HepG2 (cell line): ENCODE data around the gene ATP9A. TPM values are rescaled to one million over a fixed set of nuclear protein-coding genes. Genes with fewer than 3 reads are reported as not detected.

Source experiments
- ARNTL ChIP-seq: sonication (generic); formaldehyde crosslinking; IDR thresholded peaks from 2 replicates; pipeline ENCODE4 v1.4.0; 2020; ENCODE audit warnings: mild to moderate bottlenecking, missing genetic modification reagents
- BHLHE40 ChIP-seq: IDR thresholded peaks from 2 replicates; pipeline ENCODE4 v1.6.1; 2011; ENCODE audit warnings: low read length, improper control_type of control experiment
- HMGXB3 ChIP-seq: sonication (generic); formaldehyde crosslinking; IDR thresholded peaks from 2 replicates; pipeline ENCODE4 v1.4.0; 2020; ENCODE audit warnings: missing genetic modification reagents, borderline replicate concordance
- HNRNPH1 ChIP-seq: fragments of 200-400 bp; formaldehyde crosslinking; optimal IDR thresholded peaks from 2 replicates; pipeline ENCODE3; 2017; ENCODE audit warnings: mild to moderate bottlenecking, low read depth, low read length
- IRF2 ChIP-seq: IDR thresholded peaks from 2 replicates; pipeline ENCODE4 v1.6.1; 2018; ENCODE audit warnings: missing genetic modification reagents, missing compliant biosample characterization
- KLF13 ChIP-seq: sonication (generic); formaldehyde crosslinking; IDR thresholded peaks from 2 replicates; pipeline ENCODE4 v1.4.0; 2020; ENCODE audit warnings: mild to moderate bottlenecking, missing genetic modification reagents
- MAX ChIP-seq: IDR thresholded peaks from 2 replicates; pipeline ENCODE4 v1.6.1; 2012; ENCODE audit warnings: inconsistent platforms
- MLX ChIP-seq: IDR thresholded peaks from 2 replicates; pipeline ENCODE4 v1.6.1; 2016
- MXD4 ChIP-seq: IDR thresholded peaks from 2 replicates; pipeline ENCODE4 v1.6.1; 2016; ENCODE audit warnings: mild to moderate bottlenecking, missing biosample characterization, missing genetic modification reagents
- NR2F6 ChIP-seq, 2 experiments: IDR thresholded peaks; 2 replicates each; pipeline ENCODE4 v1.6.1; 2016; ENCODE audit warnings: antibody characterized with exemption in 1 of 2, mild to moderate bottlenecking in 1 of 2
- PITX1 ChIP-seq: sonication (generic); formaldehyde crosslinking; IDR thresholded peaks from 2 replicates; pipeline ENCODE4 v1.5.1; 2020; ENCODE audit warnings: mild to moderate bottlenecking, missing genetic modification reagents
- RAD51 ChIP-seq: fragments of 450-650 bp; IDR thresholded peaks from 2 replicates; pipeline ENCODE4 v1.6.1; 2016; ENCODE audit warnings: borderline replicate concordance
- SIX4 ChIP-seq: sonication (generic); formaldehyde crosslinking; IDR thresholded peaks from 2 replicates; pipeline ENCODE4 v1.4.0; 2020; ENCODE audit warnings: missing genetic modification reagents
- SOX5 ChIP-seq: IDR thresholded peaks from 2 replicates; pipeline ENCODE4 v1.6.1; 2016; ENCODE audit warnings: borderline replicate concordance
- SSRP1 ChIP-seq: IDR thresholded peaks from 2 replicates; pipeline ENCODE4 v1.6.1; 2016; ENCODE audit warnings: control low read depth
- TARDBP ChIP-seq: sonication (generic); formaldehyde crosslinking; IDR thresholded peaks from 2 replicates; pipeline ENCODE4 v1.8.0; 2022; ENCODE audit warnings: mild to moderate bottlenecking, missing genetic modification reagents
- TBL1XR1 ChIP-seq: fragments of 150-350 bp; IDR thresholded peaks from 2 replicates; pipeline ENCODE4 v1.6.1; 2014; ENCODE audit warnings: borderline replicate concordance, low read length; ENCODE audit not compliant: partially characterized antibody
- TEAD3 ChIP-seq: optimal IDR thresholded peaks from 2 replicates; pipeline ENCODE3; 2016; ENCODE audit warnings: borderline replicate concordance
- ZNF431 ChIP-seq: sonication (generic); formaldehyde crosslinking; IDR thresholded peaks from 2 replicates; pipeline ENCODE4 v1.9.0; 2022; ENCODE audit warnings: missing genetic modification reagents, low read depth, mild to moderate bottlenecking, borderline replicate concordance
- ZNF451 ChIP-seq: sonication (generic); formaldehyde crosslinking; IDR thresholded peaks from 2 replicates; pipeline ENCODE4 v1.5.0; 2020; ENCODE audit warnings: mild to moderate bottlenecking, missing genetic modification reagents
- ZNF501 ChIP-seq: sonication (generic); formaldehyde crosslinking; IDR thresholded peaks from 2 replicates; pipeline ENCODE4 v1.5.1; 2020; ENCODE audit warnings: mild to moderate bottlenecking, moderate library complexity, missing genetic modification reagents
- ZNF564 ChIP-seq: sonication (generic); formaldehyde crosslinking; IDR thresholded peaks from 2 replicates; pipeline ENCODE4 v1.8.1; 2023; ENCODE audit warnings: mild to moderate bottlenecking, missing genetic modification reagents
- ZNF710 ChIP-seq: sonication (generic); formaldehyde crosslinking; IDR thresholded peaks from 2 replicates; pipeline ENCODE4 v1.5.0; 2020; ENCODE audit warnings: mild to moderate bottlenecking, missing genetic modification reagents, borderline replicate concordance
- ZNF772 ChIP-seq: sonication (generic); formaldehyde crosslinking; IDR thresholded peaks from 2 replicates; pipeline ENCODE4 v1.5.0; 2020; ENCODE audit warnings: mild to moderate bottlenecking, missing genetic modification reagents
- ZSCAN29 ChIP-seq: sonication (generic); formaldehyde crosslinking; conservative IDR thresholded peaks from 2 replicates; pipeline ENCODE4 v1.4.0; 2020; ENCODE audit warnings: mild to moderate bottlenecking, missing genetic modification reagents
- ZSCAN31 ChIP-seq: sonication (generic); formaldehyde crosslinking; IDR thresholded peaks from 2 replicates; pipeline ENCODE4 v1.5.0; 2020; ENCODE audit warnings: low read depth, mild to moderate bottlenecking, missing genetic modification reagents
- polyA plus RNA-seq, 8 experiments: library from polyadenylated mRNA; depleted of rRNA in 3 of 8; stranded (reverse) in 7 of 8; unstranded in 1 of 8; fragments of >200 nt; fragmentation: Illumina TruSeq in 4 of 8; extraction: Trizol in 4 of 8; gene quantifications; 2 replicates each; pipeline versions ENCODE4 v1.2.1 to v1.2.3, GENCODE V29; 2011 to 2016; ENCODE audit warnings: low read depth in 4 of 8, missing spikeins in 1 of 8, mixed read lengths in 1 of 8; ENCODE audit not compliant: insufficient read depth in 1 of 8
- total RNA-seq, 5 experiments: library from RNA; depleted of rRNA; stranded (reverse); fragments of >200 nt; fragmentation: Illumina TruSeq; extraction: Trizol; gene quantifications; 2 replicates each; pipeline ENCODE4 v1.2.3, GENCODE V29; 2016; ENCODE audit warnings: low read depth in 1 of 5

The ATP9A gene
- total and polyA plus RNA-seq, 2 of the 13 experiments (the other 11 are each of a cell fraction or from before 2014, with no cell fraction given), result 11.8 to 18.5 TPM

GRCh38 chr20:51595058-51595532, 173.1 kb downstream of the ATP9A start (continued):
- TF ChIP-seq MLX (CRISPR knock-in tag) (peak; percentile 94), ZNF451 (CRISPR knock-in tag) (peak; percentile 63; the same call in 1 of the 2 replicates), ZNF501 (CRISPR knock-in tag) (peak; percentile 88), SSRP1 (CRISPR knock-in tag) (peak; percentile 92; the same call in 1 of the 2 replicates), IRF2 (CRISPR knock-in tag) (peak; percentile 79), ZNF431 (CRISPR knock-in tag) (peak; percentile 87; the same call in 1 of the 2 replicates), TARDBP (CRISPR knock-in tag) (peak; percentile 76), MAX (peak; percentile 94), HMGXB3 (CRISPR knock-in tag) (no peak), ZNF772 (CRISPR knock-in tag) (peak; percentile 79), ZSCAN31 (CRISPR knock-in tag) (peak; percentile 83), NR2F6 (IDR thresholded peaks at IDR 0.05) (no peak), NR2F6 (CRISPR knock-in tag; IDR thresholded peaks at IDR 0.05) (peak; percentile 65; the same call in 1 of the 2 replicates), PITX1 (peak; percentile 63), BHLHE40 (peak; percentile 88), MXD4 (CRISPR knock-in tag) (peak; percentile 92), KLF13 (CRISPR knock-in tag) (no peak), ZNF710 (CRISPR knock-in tag) (peak; percentile 43; the same call in 1 of the 2 replicates), ARNTL (peak; percentile 68; the same call in 1 of the 2 replicates), RAD51 (peak; percentile 15; the same call in 1 of the 2 replicates), ZNF564 (CRISPR knock-in tag) (0 out of 2 replicates have a peak, but pooled peaks have one; percentile 26), TEAD3 (peak; percentile 84), SOX5 (CRISPR knock-in tag) (peak; percentile 39; the same call in 1 of the 2 replicates), SIX4 (0 out of 2 replicates have a peak, but pooled peaks have one; percentile 16), HNRNPH1 (no peak), TBL1XR1 (peak; percentile 26), ZSCAN29 (CRISPR knock-in tag) (0 out of 2 replicates have a peak, but pooled peaks have one; percentile 11)
